Heart right ventricle (tissue), 16 donors: Measurements from ENCODE around the gene C6orf132. TPM values are rescaled to one million over a fixed set of nuclear protein-coding genes. Genes with fewer than 3 reads are reported as not detected.
A peak's percentile ranks its signal among the peaks of the same experiment; 100 is the strongest.

Experiments
- ATAC-seq, 8 donors: fragments of 200-7000 bp; cut with Tn5 transposase; one replicate each; pipeline ENCODE4 v1.9.1; 2020; ENCODE audit warnings: mild to moderate bottlenecking in 8 of 8, moderate library complexity in 8 of 8, moderate number of reproducible peaks in 1 of 8
- DNase-seq, 2 donors: peaks; one replicate each; pipeline ENCODE4 v3.0.0-alpha.2; 2020
- H3K27ac ChIP-seq, 10 donors: fragments of 200-600 bp; sonication (generic) in 2 of 10; one replicate each; pipeline versions ENCODE4 v1.5.0 to v1.8.0; 2020 to 2022; ENCODE audit warnings: mild to moderate bottlenecking in 3 of 10
- H3K27me3 ChIP-seq, 7 donors: fragments of 200-600 bp; one replicate each; pipeline ENCODE4 v1.8.0; 2021 to 2022; ENCODE audit warnings: mild to moderate bottlenecking in 2 of 7
- H3K36me3 ChIP-seq, 9 donors: fragments of 200-600 bp; sonication (generic) in 1 of 9; one replicate each; pipeline versions ENCODE4 v1.5.0 to v1.8.0; 2020 to 2022; ENCODE audit warnings: mild to moderate bottlenecking in 2 of 9
- H3K4me1 ChIP-seq, 9 donors: fragments of 200-600 bp; sonication (generic) in 1 of 9; one replicate each; pipeline versions ENCODE4 v1.5.0 to v1.8.0; 2020 to 2022; ENCODE audit warnings: mild to moderate bottlenecking in 4 of 9
- H3K4me3 ChIP-seq, 10 donors: fragments of 200-600 bp; sonication (generic) in 2 of 10; one replicate each; pipeline versions ENCODE4 v1.5.0 to v1.8.0; 2020 to 2022; ENCODE audit warnings: mild to moderate bottlenecking in 7 of 10, moderate library complexity in 2 of 10
- H3K9me3 ChIP-seq, 11 donors: fragments of 200-600 bp in 10 of 11; sonication (generic) in 2 of 11; one replicate each; pipeline versions ENCODE4 v1.5.0 to v1.8.0; 2013 to 2022; ENCODE audit warnings: mild to moderate bottlenecking in 2 of 11, control low read depth in 1 of 11, moderate library complexity in 1 of 11
- WGBS, 2 donors: extraction: QIAGEN DNeasy Blood & Tissue Kit; methylation state at CpG; one replicate each; pipeline ENCODE4 v1.1.7; 2013; ENCODE audit warnings: inconsistent platforms in 1 of 2; 5-methylcytosine and 5-hydroxymethylcytosine counted together
- intact Hi-C, 10 donors: fragments of 100-400 bp; cut with DNase I; formaldehyde crosslinking; loops; one replicate each; pipeline versions ENCODE4 v1.11.1 to v1.14.2; 2022
- polyA plus RNA-seq, 2 donors: library from polyadenylated mRNA; stranded (reverse); fragments of 200-250 nt; gene quantifications; one replicate each; pipeline ENCODE4 v1.2.3, GENCODE V29; 2013
- total RNA-seq, 10 donors: library from RNA; stranded (reverse); fragmentation: NEBNext Ultra II Directional in 3 of 10; extraction: Animal tissue kit (Norgen Biotek cat#: 25700) in 3 of 10; gene quantifications; one replicate each; pipeline versions ENCODE4 v1.2.1 to v1.2.4, GENCODE V29; 2021 to 2023
- TF ChIP-seq, protein P1 (sequence below), 9 donors: fragments of 200-600 bp; sonication (generic) in 2 of 9; IDR thresholded peaks; one replicate each; pipeline versions ENCODE4 v1.5.0 to v1.8.0; 2021 to 2022; ENCODE audit warnings: antibody characterized with exemption in 9 of 9, mild to moderate bottlenecking in 5 of 9, moderate library complexity in 1 of 9
- donor health status: Arrhythmogenic right ventricular cardiomyopathy.
- donor health status: ischemic (EF 13 %, LVEDD 7.1; RV severe dilation, severe dysfunction).
- donor health status: healthy with polysubstance abuse.
- donor health status: DM: no; HTN: yes; CAD: no.
- donor health status: DM: no; HTN: no; CAD: no.
- donor health status: ischemic (EF 25% LVEDD 6.9; RV normal size, moderate dysfunction).
- donor health status: ischemic (EF 25% LVEDD 5.7; RV mildly dilated, moderate dysfunction).
- donor health status: healthy.
- donor health status: DM: yes; HTN: yes; CAD: no.
- donor health status: Ischemic cardiomyopathy.
- donor health status: ischemic (EF 35%, LVEDD 5.7; RV mildly dilated, moderate dysfunction).
- donor health status: nonischemic (EF 11% LVEDD 7.7; RV severe dilation, severe dysfunction).
- donor health status: DM: yes; HTN: yes; CAD: no.
- donor health status: PGD.
- donor health status: ischemic (EF 29% LVEDD 5.4; RV normal size, mild dysfunction).
- donor health status: nonischemic (EF 23%, LVEDD 6.1; RV moderate dilation, normal function).

The C6orf132 gene
- total and polyA plus RNA-seq, 12 donors, result 0.23 to 2.9 (median 1.9) TPM

DNA sequence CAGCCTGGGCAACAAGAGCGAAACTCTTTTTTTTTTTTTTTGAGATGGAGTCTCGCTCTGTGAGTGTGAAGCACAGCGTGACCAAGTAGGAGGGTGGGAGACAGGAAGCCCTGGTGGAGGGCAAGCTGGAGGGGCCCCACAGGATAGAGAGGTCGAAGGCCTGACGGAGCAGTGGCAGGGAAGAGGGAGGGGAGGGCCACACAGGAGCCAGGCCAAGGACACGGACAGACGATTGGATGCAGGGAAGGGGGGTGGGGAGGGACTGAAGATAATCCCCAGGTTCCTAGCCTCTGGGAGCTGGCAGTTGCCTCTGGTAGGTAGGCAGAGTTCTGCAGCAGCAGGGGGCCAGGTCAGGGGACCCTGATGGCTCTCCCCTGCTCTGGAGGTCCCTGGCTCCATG is 20.0 kb upstream of the C6orf132 start:
- 48 to 55% methylated on average over 7 of the region's 7 CpGs for WGBS, 2 donors
- ATAC-seq, result no peak
- Histone ChIP-seq H3K27me3 (peaks cover 0 to 3% (median 0%) of the 10 kb centered on the region in 7 donors), H3K27ac (no peak overlapping the region), H3K4me1 (peaks cover 0 to 3% (median 0%) of the 10 kb centered on the region in 9 donors), H3K36me3 (no peaks in the 10 kb centered on the region), H3K9me3 (no peaks in the 10 kb centered on the region), H3K4me3 (no peak overlapping the region)
- no peak for DNase-seq
- TF ChIP-seq, protein P1, sequence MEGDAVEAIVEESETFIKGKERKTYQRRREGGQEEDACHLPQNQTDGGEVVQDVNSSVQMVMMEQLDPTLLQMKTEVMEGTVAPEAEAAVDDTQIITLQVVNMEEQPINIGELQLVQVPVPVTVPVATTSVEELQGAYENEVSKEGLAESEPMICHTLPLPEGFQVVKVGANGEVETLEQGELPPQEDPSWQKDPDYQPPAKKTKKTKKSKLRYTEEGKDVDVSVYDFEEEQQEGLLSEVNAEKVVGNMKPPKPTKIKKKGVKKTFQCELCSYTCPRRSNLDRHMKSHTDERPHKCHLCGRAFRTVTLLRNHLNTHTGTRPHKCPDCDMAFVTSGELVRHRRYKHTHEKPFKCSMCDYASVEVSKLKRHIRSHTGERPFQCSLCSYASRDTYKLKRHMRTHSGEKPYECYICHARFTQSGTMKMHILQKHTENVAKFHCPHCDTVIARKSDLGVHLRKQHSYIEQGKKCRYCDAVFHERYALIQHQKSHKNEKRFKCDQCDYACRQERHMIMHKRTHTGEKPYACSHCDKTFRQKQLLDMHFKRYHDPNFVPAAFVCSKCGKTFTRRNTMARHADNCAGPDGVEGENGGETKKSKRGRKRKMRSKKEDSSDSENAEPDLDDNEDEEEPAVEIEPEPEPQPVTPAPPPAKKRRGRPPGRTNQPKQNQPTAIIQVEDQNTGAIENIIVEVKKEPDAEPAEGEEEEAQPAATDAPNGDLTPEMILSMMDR (IDR thresholded peaks at IDR 0.05), result no peak
- intact Hi-C loops, result no loop called here

DNA sequence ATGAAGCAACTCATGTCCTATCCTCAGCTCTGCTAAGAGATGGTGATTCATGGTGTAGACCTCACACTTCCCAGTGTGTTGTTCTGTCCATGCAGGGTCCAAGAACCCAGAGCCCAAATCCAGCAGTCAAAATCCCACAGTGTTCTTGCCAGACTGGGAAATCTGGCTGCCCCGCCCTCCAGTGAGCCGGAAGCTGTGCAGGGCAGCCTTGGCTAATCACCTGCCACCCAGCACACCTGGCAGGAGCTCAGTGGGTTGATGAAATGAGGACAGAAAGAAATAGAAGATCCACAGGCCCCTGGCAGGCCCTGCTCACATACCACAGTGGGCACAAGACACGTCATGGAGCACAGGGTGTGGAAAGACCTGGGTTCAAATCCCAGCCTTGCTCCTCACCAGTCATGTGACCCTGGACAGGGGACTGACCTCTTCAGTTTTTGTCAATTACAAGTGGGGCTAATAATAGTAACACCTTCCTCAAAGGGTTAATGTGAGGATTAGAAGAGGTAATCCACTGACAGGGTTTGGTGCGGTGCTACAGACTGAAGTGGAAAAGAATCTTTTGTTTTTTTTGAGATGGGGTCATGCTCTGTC is 17.1 kb upstream of the C6orf132 start:
- Histone ChIP-seq H3K9me3 (no peaks in the 10 kb centered on the region), H3K4me1 (peaks cover 0 to 3% (median 0%) of the 10 kb centered on the region in 9 donors), H3K27me3 (peaks cover 0 to 3% (median 0%) of the 10 kb centered on the region in 7 donors), H3K4me3 (no peak overlapping the region), H3K27ac (no peak overlapping the region), H3K36me3 (no peaks in the 10 kb centered on the region)
- intact Hi-C loops, result no loop called here
- ATAC-seq (no peak), DNase-seq (no peak)
- TF ChIP-seq, protein P1 (IDR thresholded peaks at IDR 0.05), result no peak
- WGBS, 2 donors, result 71 to 80% methylated on average over 4 of the region's 4 CpGs

DNA sequence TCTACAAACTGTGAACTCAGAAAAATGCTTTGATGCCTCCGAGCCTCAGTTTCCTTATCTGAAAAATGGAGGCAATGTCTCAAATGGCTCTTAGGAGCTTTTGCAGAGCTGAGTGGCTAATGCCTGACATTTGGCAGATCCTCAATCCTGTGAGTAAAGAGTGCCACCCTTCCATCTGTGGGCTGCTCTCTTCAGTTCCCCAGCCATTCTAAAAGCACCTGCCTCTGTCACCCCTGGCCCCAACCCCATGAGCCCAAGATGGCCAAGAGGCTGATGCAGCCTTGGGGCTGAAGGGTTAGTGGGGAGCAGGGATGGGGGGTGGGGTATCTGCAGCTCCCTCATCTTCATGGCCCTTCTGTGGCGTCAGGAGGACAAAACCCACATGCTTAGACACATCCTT is 16.2 kb upstream of the C6orf132 start:
- H3K27ac ChIP-seq, result no peak overlapping the region
- intact Hi-C loops, result no loop called here
- ATAC-seq (no peak), DNase-seq (no peak)
- no peaks in the 10 kb centered on the region for H3K9me3 ChIP-seq
- H3K36me3 ChIP-seq, result no peaks in the 10 kb centered on the region
- TF ChIP-seq, protein P1 (IDR thresholded peaks at IDR 0.05), result no peak
- no peak overlapping the region for H3K4me3 ChIP-seq
- 72 to 73% methylated on average over 2 of the region's 2 CpGs for WGBS, 2 donors
- peaks cover 0 to 3% (median 0%) of the 10 kb centered on the region in 9 donors for H3K4me1 ChIP-seq
- peaks cover 0 to 3% (median 0%) of the 10 kb centered on the region in 7 donors for H3K27me3 ChIP-seq

DNA sequence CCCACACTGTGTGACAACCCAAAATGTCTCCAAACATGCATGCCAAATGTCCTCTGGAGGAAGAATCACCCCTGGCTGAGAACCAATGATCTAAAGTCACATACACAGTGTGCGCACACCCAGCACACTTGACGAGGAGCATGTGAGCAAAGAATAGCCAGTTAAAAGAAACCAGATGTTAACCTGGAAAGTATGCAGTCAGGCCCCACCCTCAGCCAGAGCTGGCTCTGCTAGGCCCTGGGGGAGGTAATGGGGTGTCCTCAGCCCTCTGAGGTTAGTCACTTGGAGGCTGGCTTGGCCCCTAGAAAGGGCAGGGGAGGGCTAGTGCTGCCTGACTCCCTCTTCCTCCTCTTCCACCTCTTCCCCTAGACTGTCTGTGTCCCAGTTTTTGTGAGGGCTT is 15.6 kb upstream of the C6orf132 start:
- Histone ChIP-seq H3K27me3 (peaks cover 0 to 3% (median 0%) of the 10 kb centered on the region in 7 donors), H3K36me3 (no peaks in the 10 kb centered on the region), H3K4me1 (peaks cover 0 to 3% (median 0%) of the 10 kb centered on the region in 9 donors), H3K9me3 (no peaks in the 10 kb centered on the region), H3K4me3 (no peak overlapping the region), H3K27ac (no peak overlapping the region)
- ATAC-seq, result peak in 5 of 8 donors; percentile 20 to 88 (median 66)
- 41 to 46% methylated on average over 2 of the region's 2 CpGs for WGBS, 2 donors
- no peak for DNase-seq
- intact Hi-C loops, result no loop called here
- TF ChIP-seq, protein P1 (IDR thresholded peaks at IDR 0.05), result no peak
